Activated CD4-positive, alpha-beta memory T cell treated with anti-CD3 and anti-CD28 coated beads for 36 hours (primary cell): ENCODE measurements around the gene ABHD15. TPM values are rescaled to one million over a fixed set of nuclear protein-coding genes. Genes with fewer than 3 reads are reported as not detected.

Experiments used
- CTCF ChIA-PET: fragments of 350-600 bp; sonication (Branson Sonifier 250); formaldehyde crosslinking; loops from one replicate; lab custom pipeline; 2021; ENCODE audit warnings: antibody characterized with exemption, inconsistent platforms; lab: Charles Lee
- POLR2A ChIA-PET: fragments of 350-600 bp; sonication (Branson Sonifier 250); formaldehyde crosslinking; loops from one replicate; lab custom pipeline; 2021; ENCODE audit warnings: antibody characterized with exemption; lab: Charles Lee
- DNase-seq: peaks from one replicate; pipeline ENCODE4 v3.0.0-alpha.2; 2020
- H3K27ac Mint-ChIP-seq: one replicate; pipeline ENCODE4 v1.8.0; 2021; ENCODE audit warnings: mixed read lengths
- H3K27me3 Mint-ChIP-seq: one replicate; pipeline ENCODE4 v1.8.0; 2021; ENCODE audit warnings: mixed read lengths
- H3K36me3 Mint-ChIP-seq: one replicate; pipeline ENCODE4 v1.8.0; 2021; ENCODE audit warnings: mixed read lengths
- H3K4me1 Mint-ChIP-seq: one replicate; pipeline ENCODE4 v1.8.0; 2021; ENCODE audit warnings: low read depth, mixed read lengths
- H3K4me3 Mint-ChIP-seq: one replicate; pipeline ENCODE4 v1.8.0; 2021; ENCODE audit warnings: mild to moderate bottlenecking, mixed read lengths
- H3K9me3 Mint-ChIP-seq: one replicate; pipeline ENCODE4 v1.8.0; 2021; ENCODE audit warnings: mixed read lengths
- intact Hi-C: fragments of 100-400 bp; cut with micrococcal nuclease; formaldehyde crosslinking; loops from one replicate; pipeline ENCODE4 v1.15.1; 2023
- total RNA-seq, 2 experiments: library from RNA; stranded (reverse); gene quantifications; one replicate each; pipeline ENCODE4 v1.2.3, GENCODE V29; 2021

The ABHD15 gene
- total RNA-seq, 2 experiments from 2014 or later, result 8.9 to 9.8 TPM

- CTCF ChIA-PET, result interaction anchor here (1.6 to 2.3 kb wide), 2 partner anchors 13 to 180 kb away, joined by 4 to 14 read pairs; no protein-coding TSS in a partner anchor
- Mint-ChIP-seq H3K9me3 (no peaks in the 10 kb centered on the region), H3K4me1 (peaks cover 10% of the 10 kb centered on the region), H3K36me3 (no peaks in the 10 kb centered on the region), H3K27me3 (no peaks in the 10 kb centered on the region), H3K27ac (no peak overlapping the region), H3K4me3 (no peak overlapping the region)
- intact Hi-C loops, result no loop called here
- POLR2A ChIA-PET, result no interaction called here
- DNase-seq, result no peak
Measured at GRCh38 chr17:29549177-29549923, 17.5 kb downstream of the ABHD15 start.

DNA sequence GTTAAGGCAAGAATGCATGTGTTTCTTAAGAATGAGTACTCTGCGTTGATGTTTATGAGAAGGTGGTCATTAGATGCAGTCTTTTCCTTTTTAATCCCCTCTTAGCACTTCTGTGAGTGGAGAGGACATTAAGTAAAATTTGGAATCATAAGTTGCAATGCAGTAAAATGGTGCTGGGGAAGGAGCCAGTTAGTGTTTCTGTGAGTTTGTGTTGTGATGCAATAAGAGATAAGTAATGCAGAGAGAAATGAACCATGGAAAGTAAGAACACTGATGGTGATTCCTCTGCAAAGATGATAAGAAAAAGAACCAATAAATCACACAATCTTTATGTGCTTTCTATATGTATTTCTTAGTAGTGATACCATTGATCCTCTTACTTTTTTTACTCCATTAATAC lies 20.0 kb downstream of the ABHD15 start:
- Mint-ChIP-seq H3K4me3 (no peak overlapping the region), H3K27me3 (no peaks in the 10 kb centered on the region), H3K36me3 (peaks cover 13% of the 10 kb centered on the region), H3K4me1 (peaks cover 10% of the 10 kb centered on the region), H3K27ac (no peak overlapping the region), H3K9me3 (no peaks in the 10 kb centered on the region)
- ChIA-PET CTCF (no interaction called here), POLR2A (no interaction called here)
- no peak for DNase-seq
- intact Hi-C loops, result no loop called here

DNA sequence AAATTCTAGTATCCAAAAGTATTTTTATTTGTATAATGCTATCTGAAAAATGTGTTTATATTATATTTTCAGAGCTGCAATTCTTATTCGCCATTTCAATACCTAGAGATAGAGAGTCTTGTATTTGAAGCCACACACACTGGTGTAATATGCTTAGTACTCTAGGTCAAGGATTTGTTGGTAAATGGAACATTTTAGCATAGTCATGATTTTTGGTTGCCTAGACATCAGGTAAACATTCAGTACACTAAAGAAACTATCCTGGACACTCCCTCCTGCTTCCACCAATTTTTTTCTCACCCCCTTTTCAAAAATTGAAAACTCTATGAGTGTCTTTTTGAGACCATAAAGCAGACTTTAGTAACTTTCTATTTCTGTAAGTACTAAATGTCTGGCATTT lies 20.8 kb downstream of the ABHD15 start:
- Mint-ChIP-seq H3K36me3 (peaks cover 13% of the 10 kb centered on the region), H3K4me3 (no peak overlapping the region), H3K9me3 (no peaks in the 10 kb centered on the region), H3K27me3 (no peaks in the 10 kb centered on the region), H3K4me1 (peaks cover 10% of the 10 kb centered on the region), H3K27ac (no peak overlapping the region)
- intact Hi-C loops, result no loop called here
- DNase-seq, result no peak
- ChIA-PET CTCF (no interaction called here), POLR2A (interaction anchor here (0.6 kb wide), 1 partner anchor 368 kb away, joined by 4 read pairs; no protein-coding TSS in a partner anchor)

GRCh38 chr17:29544066-29544465 lies 22.8 kb downstream of the ABHD15 start:
- intact Hi-C loops, result no loop called here
- DNase-seq, result no peak
- H3K4me3 Mint-ChIP-seq, result no peak overlapping the region
- H3K4me1 Mint-ChIP-seq, result peaks cover 6% of the 10 kb centered on the region
- H3K9me3 Mint-ChIP-seq, result no peaks in the 10 kb centered on the region
- no peak overlapping the region for H3K27ac Mint-ChIP-seq
- peaks cover 13% of the 10 kb centered on the region for H3K36me3 Mint-ChIP-seq
- ChIA-PET CTCF (interaction anchor here (0.6 to 0.9 kb wide), 3 partner anchors 20 to 174 kb away, joined by 3 to 4 read pairs (median 3); no protein-coding TSS in a partner anchor), POLR2A (no interaction called here)
- H3K27me3 Mint-ChIP-seq, result no peaks in the 10 kb centered on the region

- no peaks in the 10 kb centered on the region for H3K4me1 Mint-ChIP-seq
- POLR2A ChIA-PET, result no interaction called here
Measured at GRCh38 chr17:29533976-29534375, 32.9 kb downstream of the ABHD15 start.

DNA sequence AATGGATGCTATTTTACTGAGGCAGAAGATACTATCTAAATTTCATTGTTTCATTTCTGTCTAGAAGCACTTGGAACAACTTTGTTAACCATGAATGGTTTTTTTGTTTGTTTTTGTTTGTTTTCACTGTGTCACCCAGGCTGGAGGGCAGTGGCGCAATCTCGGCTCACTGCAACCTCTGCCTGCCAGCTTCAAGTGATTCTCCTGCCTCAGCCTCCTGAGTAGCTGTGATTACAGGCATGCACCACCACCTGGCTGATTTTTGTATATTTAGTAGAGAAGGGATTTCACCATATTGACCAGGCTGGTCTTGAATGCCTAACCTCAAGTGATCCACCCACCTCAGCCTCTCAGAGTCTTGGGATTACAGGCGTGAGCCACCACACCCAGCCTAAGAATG lies 40.5 kb downstream of the ABHD15 start:
- no peak for DNase-seq
- Mint-ChIP-seq H3K36me3 (peaks cover 12% of the 10 kb centered on the region), H3K27ac (no peak overlapping the region), H3K4me1 (no peaks in the 10 kb centered on the region), H3K27me3 (no peaks in the 10 kb centered on the region), H3K9me3 (no peaks in the 10 kb centered on the region), H3K4me3 (no peak overlapping the region)
- CTCF ChIA-PET, result no interaction called here
- intact Hi-C loops, result no loop called here
- POLR2A ChIA-PET, result no interaction called here

More at GRCh38 chr17:29533976-29534375, 32.9 kb downstream of the ABHD15 start:
- Mint-ChIP-seq H3K4me3 (no peak overlapping the region), H3K36me3 (peaks cover 17% of the 10 kb centered on the region), H3K9me3 (no peaks in the 10 kb centered on the region), H3K27me3 (no peaks in the 10 kb centered on the region), H3K27ac (no peak overlapping the region)
- CTCF ChIA-PET, result interaction anchor here (0.6 to 5.2 kb wide), 7 partner anchors 10 to 385 kb away, joined by 3 to 104 read pairs (median 7); partner anchors contain the start of gene ABHD15
- intact Hi-C loops, result no loop called here
- DNase-seq, result no peak

DNA sequence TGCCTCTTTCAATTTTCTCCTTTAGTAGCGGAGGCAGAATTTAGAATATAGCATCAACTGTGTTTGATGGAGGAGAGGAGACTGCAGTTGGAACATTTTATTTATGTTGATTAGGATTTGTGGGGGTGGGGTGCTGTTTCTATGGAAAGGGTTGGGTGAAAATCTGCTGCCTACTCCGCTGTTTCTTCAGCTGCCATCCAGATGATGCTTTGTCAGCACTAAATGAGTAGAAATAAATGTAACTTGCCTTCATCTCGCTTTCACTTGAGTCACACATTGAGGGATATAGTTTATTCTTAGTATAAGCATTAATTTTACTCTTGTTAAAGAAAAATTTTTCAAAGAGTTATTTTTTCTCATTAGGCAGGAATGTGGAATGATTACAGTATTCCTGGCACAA lies 42.1 kb downstream of the ABHD15 start:
- DNase-seq, result no peak
- Mint-ChIP-seq H3K9me3 (no peaks in the 10 kb centered on the region), H3K4me3 (no peak overlapping the region), H3K36me3 (peaks cover 5% of the 10 kb centered on the region), H3K27me3 (no peaks in the 10 kb centered on the region), H3K27ac (no peak overlapping the region), H3K4me1 (no peaks in the 10 kb centered on the region)
- intact Hi-C loops, result no loop called here
- CTCF ChIA-PET, result interaction anchor here (1.0 to 3.4 kb wide), 5 partner anchors 10 to 376 kb away, joined by 3 to 16 read pairs (median 7); no protein-coding TSS in a partner anchor
- POLR2A ChIA-PET, result interaction anchor here (0.5 kb wide), 1 partner anchor 10 kb away, joined by 3 read pairs; no protein-coding TSS in a partner anchor

GRCh38 chr17:29518359-29518758 lies 48.5 kb downstream of the ABHD15 start:
- intact Hi-C loops, result no loop called here
- H3K4me1 Mint-ChIP-seq, result no peaks in the 10 kb centered on the region
- CTCF ChIA-PET, result interaction anchor here (1.0 kb wide), 1 partner anchor 149 kb away, joined by 3 read pairs; no protein-coding TSS in a partner anchor
- DNase-seq, result no peak
- no peak overlapping the region for H3K4me3 Mint-ChIP-seq
- H3K36me3 Mint-ChIP-seq, result peaks cover 23% of the 10 kb centered on the region
- POLR2A ChIA-PET, result no interaction called here
- no peak overlapping the region for H3K27ac Mint-ChIP-seq
- no peaks in the 10 kb centered on the region for H3K27me3 Mint-ChIP-seq
- H3K9me3 Mint-ChIP-seq, result no peaks in the 10 kb centered on the region

DNA sequence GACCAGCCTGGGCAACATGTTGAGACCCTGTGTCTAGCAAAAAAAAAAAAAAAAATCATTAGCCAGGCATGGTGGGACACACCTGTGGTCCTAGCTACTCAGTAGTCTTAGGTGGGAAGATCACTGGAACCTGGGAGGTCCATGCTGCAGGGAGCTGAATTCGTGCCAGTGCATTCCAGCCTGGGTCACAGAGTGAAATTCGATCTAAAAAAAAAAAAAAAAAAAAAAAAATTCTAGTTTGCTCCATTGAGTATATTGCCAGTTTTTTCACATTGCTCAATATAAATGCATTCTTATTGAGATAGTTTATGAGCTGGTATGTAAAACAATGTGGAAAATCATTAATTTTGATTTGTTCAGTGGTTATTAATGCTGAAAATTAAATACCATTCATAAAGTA lies 52.0 kb downstream of the ABHD15 start:
- Mint-ChIP-seq H3K4me3 (no peak overlapping the region), H3K27ac (no peak overlapping the region), H3K27me3 (no peaks in the 10 kb centered on the region), H3K9me3 (no peaks in the 10 kb centered on the region), H3K4me1 (no peaks in the 10 kb centered on the region), H3K36me3 (peaks cover 22% of the 10 kb centered on the region)
- DNase-seq, result no peak
- intact Hi-C loops, result no loop called here
- ChIA-PET POLR2A (interaction anchor here (0.5 to 0.7 kb wide), 5 partner anchors 10 to 223 kb away, joined by 3 to 4 read pairs (median 3); no protein-coding TSS in a partner anchor), CTCF (interaction anchor here (0.7 to 1.3 kb wide), 3 partner anchors 9 to 145 kb away, joined by 3 read pairs; partner anchors contain the start of gene ABHD15)

GRCh38 chr17:29510953-29511352 lies 55.9 kb downstream of the ABHD15 start:
- Mint-ChIP-seq H3K27me3 (no peaks in the 10 kb centered on the region), H3K4me3 (no peak overlapping the region), H3K27ac (no peak overlapping the region), H3K4me1 (no peaks in the 10 kb centered on the region), H3K36me3 (peaks cover 11% of the 10 kb centered on the region), H3K9me3 (no peaks in the 10 kb centered on the region)
- intact Hi-C loops, result no loop called here
- ChIA-PET CTCF (no interaction called here), POLR2A (no interaction called here)
- DNase-seq, result no peak
